Renal cortex interstitium (tissue), 11 donors: ENCODE measurements around the gene GTPBP1. TPM values are rescaled to one million over a fixed set of nuclear protein-coding genes. Genes with fewer than 3 reads are reported as not detected.

Source experiments
- DNase-seq, 11 donors: peaks; one replicate each; pipeline ENCODE4 v3.0.0-alpha.2; 2013; ENCODE audit warnings: low read depth in 9 of 11, low spot score in 4 of 11; ENCODE audit errors: extremely low read depth in 1 of 11
- polyA plus RNA-seq, 3 donors: library from polyadenylated mRNA; unstranded; fragments of 120-200 nt; gene quantifications; one replicate each; pipeline ENCODE4 v1.2.1, GENCODE V29; 2013; ENCODE audit not compliant: insufficient read length in 3 of 3

GTPBP1 gene
- polyA plus RNA-seq, 3 donors = 38.5 to 62.3 (median 51.1) TPM

DNA sequence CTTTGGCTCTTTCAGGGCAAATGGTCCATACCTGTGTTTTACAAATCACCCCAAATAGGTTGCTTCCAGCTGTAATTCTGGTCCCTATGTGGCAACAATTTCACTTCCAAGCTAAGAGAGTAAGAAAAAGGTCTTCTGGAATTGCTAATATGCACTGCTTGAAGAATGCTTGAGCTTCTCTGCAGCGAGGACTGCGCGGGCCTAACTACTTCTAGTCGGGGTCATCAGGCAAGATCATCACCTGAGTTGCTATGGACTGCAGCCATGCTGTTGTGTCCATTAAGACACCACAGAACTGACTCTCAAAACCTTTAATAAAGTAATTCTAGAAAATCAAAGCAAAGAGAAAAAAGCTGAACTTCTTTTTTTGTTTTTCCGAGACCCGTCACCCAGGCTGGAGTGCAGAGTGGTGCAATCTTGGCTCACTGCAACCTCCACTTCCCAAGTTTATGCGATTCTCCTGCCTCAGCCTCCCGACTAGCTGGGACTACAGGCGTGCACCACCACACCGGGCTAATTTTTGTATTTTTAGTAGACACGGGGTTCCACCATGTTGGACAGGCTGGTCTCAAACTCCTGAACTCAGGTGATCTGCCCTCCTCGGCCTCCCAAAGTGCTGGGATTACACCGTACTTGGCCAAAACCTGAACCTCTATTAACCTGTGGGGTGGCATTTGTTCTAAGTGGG lies 7.2 kb upstream of the GTPBP1 start:
- no peak for DNase-seq

DNA sequence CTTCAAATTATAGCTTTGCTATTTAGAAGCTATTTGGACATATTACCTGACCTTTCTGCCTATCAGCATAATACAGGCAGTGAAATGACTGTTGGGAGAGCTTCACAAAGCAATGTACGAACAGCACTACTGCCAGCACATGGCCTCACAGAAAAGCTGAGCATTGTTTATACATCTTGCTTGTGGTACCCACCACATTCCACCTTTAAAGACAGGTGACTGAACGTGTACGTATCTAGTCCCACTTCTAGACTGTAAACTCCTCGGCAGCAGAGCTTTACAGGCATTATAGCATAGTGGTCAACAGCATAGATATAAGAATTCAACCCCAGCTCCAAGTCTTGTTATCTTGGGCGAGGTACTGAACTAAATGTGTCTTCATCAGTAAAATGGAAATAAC lies 6.6 kb upstream of the GTPBP1 start:
- DNase-seq = no peak

DNA sequence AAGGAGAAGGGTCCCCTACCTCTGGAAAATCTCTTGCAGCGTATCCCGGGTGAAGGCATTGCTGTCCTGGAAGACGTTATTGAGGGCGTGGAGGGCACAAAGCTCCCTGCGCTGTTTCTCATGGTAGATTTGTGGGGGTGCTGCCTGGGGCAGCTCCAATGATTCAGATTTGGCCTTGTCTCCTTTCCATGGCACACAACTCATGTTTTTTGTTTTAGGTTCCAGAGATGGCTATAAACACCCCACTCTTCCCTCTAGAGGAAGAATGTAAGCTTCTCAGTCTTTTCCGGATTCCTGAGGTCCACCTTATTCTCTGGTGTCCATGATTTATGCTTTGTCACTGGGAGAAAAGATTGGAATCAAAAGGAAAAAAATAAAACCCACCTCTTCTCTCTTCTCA lies 6.0 kb upstream of the GTPBP1 start:
- DNase-seq = no peak

DNA sequence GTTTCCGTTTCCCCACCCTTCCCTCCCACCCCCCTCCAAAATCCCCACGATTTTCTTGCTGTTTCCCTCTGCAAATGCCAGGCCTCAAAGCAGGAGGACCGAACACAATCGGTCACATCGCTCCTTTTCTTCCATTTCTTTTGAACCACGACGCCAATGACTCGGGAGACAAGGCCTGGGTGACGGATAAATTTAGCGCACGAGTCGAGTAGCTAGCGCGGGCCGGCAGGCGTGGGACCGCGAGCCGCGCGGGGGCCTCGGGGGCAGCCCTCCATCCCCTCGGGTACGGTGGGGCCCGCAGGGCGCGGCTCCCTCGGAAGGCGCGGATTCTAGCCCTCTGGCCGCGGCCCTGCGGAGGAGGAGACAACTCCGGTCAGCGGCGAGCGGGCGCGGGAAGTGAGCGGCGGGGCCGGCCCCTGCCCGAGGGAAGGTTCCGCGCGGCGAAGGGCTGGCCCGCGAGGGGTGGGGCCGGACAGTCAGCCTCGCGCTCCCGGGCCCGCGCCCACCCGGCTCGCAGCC lies 5.4 kb upstream of the GTPBP1 start:
- DNase-seq = peak in 1 of 11 donors; percentile 52

DNA sequence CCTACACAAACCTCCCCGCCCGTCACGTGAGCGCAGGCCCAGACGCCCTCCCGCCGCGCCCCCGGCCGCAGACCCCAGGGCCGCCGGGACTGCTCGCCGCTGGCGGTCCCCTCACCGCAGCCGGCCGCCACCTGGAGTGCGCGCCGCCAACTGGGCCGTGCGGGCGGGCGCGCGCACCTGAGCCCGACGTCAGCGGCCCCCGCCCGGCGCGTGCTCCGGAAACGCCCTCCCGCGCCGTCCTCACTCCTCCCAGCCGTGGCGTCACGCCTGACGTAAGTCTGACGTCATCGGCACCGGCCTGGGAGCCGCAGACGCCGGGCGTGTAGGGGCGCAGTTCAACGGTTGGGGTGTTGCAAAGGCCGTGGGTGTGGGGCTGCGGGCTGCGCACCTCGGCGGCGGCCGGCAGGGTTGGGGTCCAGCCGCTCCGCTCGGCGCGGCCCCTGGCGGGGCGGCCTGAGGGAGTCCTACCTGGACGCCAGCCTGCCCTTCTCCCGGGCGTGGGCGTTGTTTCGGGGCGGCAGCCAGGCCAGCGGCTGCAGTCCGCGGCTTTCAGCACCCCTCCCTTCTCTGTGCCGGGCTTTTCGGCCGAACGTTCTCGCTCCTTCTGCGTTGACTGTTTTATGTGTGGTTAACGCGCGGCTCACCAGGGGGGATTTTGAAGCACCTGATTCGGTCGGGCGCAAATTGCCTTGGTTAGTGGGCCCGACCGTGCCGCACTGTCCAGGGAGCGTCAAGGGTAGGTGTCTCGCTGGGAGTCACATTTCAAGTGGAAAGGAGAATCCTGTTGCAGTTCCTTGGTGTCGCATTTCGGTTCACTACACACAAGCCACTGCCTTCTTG lies 4.7 kb upstream of the GTPBP1 start, which contains the start of gene JOSD1:
TSS of gene JOSD1 (minus strand) at position 155 of the 840 bp plus-strand sequence. CDS start 956 bp downstream, outside the sequence.
- DNase-seq = peak in 10 of 11 donors; percentile 86 to 95 (median 91)

DNA sequence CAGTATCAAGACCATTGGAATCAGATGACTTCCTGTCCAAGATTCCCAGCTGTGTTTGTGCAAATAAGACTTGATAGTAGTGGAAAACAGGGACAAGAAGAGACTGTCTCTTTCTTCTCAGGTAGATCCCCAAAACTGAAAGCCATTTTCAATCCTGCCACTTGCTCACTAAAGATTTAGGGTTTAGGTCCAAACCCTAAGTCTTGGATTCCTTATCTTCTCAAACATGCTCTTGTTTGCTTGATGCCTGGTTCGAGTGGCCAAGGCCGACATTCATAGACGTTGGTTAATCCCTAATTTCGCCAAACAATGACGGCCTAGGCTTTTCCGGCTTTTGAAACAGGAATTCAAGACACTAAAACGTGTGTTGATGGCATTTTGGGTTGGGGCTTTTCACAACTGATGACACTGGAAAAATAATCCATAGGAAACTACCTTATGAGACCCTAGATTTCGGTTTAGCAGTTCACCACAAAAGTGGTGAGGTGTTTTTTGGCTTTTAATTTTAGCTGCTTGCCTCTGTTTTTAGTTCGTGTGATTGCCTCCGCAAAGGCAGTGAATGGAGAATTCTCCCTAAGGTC lies 1.0 kb upstream of the GTPBP1 start:
- DNase-seq = no peak

DNA sequence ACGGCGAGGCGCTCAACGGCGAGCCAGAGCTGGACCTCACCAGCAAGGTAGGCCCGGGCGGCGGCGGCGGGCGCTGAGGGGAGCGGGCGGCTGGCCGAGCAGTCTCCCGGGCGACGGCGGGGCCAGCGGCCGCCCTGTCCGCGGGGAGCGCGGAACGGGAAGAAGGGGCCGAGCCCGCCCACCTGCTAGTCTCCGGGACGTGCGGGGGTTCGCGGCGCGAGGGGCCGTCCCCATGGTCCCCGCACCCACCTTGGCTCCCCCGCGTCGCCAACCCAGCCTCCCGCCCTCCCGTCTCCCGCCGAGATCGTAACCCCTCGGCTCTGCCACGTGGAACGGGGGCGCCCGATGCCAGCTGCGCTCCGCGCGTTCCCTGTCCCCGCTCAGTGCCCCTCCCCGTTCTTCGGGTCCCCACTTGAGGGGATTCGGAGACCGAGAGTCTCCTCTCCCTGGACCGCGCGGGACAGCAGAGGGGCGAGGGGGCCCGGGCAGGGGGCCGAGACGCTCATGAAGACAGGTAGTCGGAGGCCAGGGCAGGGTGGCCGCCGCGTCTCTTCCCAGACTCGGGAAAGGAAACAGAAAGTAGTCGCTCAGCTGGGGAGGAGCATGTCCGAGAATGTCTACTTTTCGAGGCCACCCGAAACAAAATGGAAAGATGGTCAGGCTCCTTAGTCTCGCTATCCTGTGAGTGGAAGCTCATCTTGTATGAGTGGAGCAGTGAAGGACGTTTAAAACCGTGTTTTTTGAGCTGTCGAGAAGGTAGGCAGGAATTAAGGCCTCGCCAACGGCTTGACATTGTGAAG lies 557 bp downstream of the GTPBP1 start:
- DNase-seq = peak in 3 of 11 donors; percentile 18 to 37 (median 28)

DNA sequence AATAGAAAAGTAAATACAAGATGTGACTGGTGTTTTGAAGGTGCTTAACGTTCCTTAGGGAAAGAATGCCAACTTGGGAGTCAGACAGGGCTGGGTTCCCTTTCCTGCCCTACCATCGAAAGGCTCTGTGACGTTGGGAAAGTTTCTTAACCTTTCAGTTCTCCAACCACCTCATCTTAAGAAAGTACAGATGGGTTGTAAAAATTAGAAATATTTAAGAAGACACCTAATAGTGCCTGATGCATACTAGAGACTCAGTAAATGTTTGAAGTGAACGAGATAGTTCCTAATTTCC lies 1.1 kb downstream of the GTPBP1 start:
- DNase-seq = no peak

DNA sequence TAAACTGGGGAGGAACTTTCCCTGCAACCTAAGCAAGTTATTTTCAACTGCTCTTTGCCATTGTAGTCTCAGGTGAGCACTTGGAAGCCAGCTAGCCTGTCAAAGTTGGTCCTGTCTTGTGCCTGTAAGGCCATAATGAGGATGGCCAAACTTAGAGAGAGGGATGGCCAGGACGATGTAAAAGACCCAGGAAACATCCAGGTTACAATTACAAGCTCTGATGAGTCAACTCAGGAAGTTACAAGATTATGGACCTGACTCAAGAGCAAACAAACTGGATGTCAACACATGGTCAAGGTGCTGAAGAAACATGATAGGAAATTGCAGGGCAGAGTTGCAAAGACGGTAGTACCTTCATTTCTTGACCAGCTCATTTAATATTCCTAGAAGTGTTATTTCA lies 1.6 kb downstream of the GTPBP1 start:
- no peak for DNase-seq

DNA sequence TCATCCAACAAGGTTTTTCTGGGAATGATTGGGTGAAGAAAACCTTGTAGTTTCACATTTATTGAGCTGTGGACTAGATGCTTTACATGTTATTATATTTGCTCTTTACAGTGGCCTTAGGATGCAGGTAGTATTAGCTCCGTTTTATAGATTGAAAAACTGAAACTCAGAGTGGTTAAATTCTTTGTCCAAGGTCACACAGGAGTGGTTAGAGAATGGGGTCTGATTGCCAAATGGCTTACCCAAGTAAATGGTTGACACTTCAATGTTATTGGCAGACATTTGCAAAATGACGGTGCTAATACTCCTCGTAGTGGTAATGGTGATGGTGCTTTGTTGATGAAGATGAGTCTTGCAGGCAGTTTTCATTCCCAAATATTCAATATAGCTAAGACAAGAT lies 2.2 kb downstream of the GTPBP1 start:
- DNase-seq = no peak

DNA sequence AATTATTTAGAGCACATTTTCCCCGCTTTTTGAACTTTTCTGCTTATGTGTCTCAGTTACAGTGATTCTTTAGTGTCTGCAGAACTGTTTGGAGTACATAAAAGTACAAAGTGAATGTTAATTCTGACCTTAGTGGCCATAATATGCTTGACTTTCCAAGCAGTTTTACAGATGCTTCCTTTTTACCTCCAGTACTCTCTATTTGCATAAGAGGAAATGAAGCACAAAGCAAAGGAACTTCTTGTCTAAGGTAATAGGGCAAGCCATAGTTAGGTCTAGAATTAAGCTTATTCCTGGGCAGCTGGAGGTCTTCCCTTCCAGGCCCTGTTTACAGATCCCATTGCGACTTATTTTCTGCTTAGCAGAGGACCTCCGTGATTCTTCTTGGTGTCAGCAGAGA lies 3.6 kb downstream of the GTPBP1 start:
- no peak for DNase-seq

DNA sequence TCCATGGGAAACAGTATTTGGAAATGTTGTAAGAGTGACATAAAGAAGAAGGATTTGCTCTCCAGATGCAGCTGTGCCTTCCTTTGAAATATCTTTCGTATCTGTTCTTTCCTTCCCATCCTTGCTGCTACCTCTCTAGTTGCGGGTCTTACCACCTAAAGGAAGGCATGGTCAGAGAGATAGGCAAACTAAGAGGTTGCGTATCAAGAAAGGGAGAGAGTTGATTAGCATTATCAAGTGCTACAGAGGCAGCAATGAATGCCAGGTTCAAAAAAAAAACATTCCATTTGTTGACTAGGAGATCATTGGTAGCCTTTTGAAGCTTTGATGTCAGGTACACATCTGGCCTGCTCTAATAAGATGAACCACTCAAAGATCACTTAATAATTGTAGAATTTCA lies 4.6 kb downstream of the GTPBP1 start:
- DNase-seq = no peak

DNA sequence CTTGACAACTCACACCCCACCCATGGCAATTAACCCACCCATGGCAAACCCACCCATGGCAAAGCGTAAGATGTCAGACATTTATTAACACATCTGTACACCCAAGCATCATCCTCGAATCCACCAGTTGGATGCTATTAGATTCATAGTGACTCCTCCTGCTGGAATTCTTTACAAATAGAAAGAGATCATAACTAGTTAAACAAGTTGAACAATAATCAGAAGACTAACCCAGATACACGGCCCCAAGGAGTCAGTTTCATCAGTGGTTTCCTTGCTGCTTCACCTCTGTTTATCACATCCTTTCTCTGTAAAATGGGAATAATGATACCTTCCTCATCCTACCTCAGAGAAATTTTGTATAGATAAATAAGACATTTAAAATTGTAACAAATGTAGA lies 5.1 kb downstream of the GTPBP1 start:
- no peak for DNase-seq

DNA sequence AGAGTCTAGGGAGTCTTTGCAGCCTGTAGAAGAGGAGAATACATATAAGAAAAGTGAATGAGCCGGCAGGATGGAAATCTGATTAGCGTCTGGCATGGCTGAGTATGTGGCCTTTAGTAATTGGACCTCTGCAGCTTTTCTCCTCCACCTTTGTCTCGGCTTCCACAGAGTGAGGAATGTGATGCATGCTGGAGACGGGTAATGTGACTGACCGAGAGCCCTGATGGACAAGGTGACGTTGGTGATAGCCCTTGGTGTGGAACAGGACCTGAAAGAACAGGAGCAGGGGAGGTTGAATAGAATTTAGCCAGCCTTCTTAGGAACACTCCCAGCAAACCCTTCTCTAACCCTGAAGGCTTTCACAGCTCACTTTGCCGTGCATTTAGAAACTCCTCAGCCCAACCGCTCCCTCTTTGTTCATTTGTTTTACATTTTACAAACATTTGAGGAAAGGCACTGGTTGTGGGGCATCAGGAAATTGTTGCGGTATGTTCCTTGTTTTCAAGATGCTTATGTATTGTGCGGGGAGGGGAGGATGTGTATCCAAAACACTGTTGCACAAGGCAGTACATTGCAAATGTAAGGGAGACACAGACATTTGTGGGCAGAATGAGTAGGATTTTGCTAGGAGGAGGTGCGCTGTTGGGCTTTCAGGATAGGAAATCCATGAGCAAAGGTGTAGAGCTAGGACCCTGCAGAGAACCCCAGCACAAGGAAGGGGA lies 6.9 kb downstream of the GTPBP1 start:
- peak in 1 of 11 donors; percentile 51 for DNase-seq

DNA sequence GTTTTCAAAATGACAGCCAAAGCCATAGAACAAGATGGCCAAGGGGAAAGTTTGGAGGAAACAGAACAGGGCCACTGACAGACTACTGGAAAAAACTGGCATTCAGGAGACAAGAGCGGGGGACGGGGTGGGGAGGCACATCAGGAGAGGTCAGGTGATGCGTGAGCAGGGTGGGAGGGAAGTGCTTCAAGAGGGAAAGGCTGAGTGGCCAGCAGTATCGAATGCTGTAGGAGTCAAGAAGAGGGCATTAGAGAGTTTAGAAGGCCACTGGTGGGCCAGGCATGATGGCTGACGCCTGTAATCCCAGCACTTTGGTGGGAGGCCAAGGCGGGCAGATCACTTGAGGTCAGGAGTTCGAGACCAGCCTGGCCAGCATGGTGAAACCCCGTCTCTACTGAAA lies 8.2 kb downstream of the GTPBP1 start:
- no peak for DNase-seq

DNA sequence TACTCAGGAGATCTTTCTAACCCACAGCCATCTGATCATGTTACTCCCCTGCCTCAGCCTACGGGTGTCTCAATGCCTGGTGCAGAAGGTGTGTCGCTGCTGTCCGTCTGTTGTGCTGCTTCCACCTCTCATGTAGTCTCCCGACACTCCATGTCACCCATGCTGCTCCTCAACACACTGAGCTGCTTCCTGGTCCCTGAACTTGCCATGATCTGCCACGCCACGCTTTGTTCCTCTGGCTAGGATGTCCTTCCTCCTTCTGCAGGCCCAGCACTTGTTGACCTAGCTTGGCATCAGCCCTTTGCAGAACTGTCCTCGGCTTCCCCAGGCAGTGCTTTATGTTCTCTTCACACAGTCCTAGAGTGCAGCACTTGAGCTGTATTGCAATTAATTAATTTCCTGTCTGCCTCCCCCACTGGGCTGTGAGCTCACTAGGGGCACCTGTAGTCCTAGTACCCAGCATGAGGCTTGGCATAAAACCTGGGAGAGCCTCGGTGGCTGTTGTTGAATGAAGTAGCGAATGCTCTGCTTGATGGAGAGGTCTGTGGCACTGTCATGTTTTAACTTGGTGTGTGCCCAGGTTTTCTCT lies 9.5 kb downstream of the GTPBP1 start:
- DNase-seq = no peak

DNA sequence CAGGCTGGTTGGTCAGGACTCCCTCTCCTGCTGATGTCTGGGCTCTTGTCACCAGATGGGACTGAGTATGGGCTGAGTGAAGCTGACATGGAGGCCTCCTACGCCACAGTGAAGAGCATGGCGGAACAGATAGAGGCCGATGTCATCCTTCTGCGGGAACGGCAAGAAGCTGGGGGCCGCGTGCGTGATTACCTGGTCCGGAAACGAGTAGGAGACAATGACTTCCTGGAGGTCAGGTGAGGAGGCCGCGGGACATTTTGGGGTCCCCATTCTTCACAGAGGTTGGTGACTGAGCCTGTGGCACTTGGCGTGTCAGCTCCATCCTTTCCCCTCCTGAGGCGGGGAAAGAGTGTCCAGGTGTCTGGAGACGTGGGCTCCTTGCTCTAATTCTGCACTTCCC lies 10.1 kb downstream of the GTPBP1 start:
- DNase-seq = no peak

DNA sequence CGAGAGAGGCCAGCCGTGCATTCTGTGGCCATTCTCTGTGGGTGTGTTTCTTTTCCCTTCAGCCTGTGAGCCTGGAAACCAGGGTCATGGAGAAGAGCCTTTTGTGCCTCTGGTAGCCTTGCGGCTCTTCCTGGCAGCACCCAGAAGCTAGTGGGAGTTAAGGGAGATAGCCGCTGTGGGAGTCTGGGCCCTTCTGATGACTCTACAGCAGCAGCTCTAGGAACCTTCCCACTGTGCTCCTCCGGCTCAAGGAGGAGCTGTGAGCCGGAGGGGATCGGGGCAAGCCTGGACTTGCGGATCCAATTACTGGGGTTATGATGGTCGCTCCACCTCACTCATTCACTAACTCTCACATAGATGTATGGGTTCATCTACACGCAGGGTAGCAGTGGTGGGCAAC lies 10.5 kb downstream of the GTPBP1 start:
- no peak for DNase-seq
